Neural progenitor cell (in vitro differentiated cells): Measurements from ENCODE around the gene SCN8A.

ENCODE experiments used
- EZH2phosphoT487 ChIP-seq: fragments of 200-600 bp; sonication (generic); IDR thresholded peaks from 2 replicates; pipeline ENCODE4 v1.6.1; 2017; ENCODE audit warnings: antibody characterized with exemption
- TF ChIP-seq, protein P1 (sequence below): fragments of 200-600 bp; sonication (generic); IDR thresholded peaks from 2 replicates; pipeline ENCODE4 v1.5.1; 2017; ENCODE audit warnings: antibody characterized with exemption, mild to moderate bottlenecking

GRCh38 chr12:51693569-51693968 lies 102.5 kb downstream of the SCN8A start:
- TF ChIP-seq, protein P1, sequence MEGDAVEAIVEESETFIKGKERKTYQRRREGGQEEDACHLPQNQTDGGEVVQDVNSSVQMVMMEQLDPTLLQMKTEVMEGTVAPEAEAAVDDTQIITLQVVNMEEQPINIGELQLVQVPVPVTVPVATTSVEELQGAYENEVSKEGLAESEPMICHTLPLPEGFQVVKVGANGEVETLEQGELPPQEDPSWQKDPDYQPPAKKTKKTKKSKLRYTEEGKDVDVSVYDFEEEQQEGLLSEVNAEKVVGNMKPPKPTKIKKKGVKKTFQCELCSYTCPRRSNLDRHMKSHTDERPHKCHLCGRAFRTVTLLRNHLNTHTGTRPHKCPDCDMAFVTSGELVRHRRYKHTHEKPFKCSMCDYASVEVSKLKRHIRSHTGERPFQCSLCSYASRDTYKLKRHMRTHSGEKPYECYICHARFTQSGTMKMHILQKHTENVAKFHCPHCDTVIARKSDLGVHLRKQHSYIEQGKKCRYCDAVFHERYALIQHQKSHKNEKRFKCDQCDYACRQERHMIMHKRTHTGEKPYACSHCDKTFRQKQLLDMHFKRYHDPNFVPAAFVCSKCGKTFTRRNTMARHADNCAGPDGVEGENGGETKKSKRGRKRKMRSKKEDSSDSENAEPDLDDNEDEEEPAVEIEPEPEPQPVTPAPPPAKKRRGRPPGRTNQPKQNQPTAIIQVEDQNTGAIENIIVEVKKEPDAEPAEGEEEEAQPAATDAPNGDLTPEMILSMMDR = no peak
- TF ChIP-seq EZH2phosphoT487 = no peak
